ENCODE data around the gene CHRNE.

The CHRNE gene

DNA sequence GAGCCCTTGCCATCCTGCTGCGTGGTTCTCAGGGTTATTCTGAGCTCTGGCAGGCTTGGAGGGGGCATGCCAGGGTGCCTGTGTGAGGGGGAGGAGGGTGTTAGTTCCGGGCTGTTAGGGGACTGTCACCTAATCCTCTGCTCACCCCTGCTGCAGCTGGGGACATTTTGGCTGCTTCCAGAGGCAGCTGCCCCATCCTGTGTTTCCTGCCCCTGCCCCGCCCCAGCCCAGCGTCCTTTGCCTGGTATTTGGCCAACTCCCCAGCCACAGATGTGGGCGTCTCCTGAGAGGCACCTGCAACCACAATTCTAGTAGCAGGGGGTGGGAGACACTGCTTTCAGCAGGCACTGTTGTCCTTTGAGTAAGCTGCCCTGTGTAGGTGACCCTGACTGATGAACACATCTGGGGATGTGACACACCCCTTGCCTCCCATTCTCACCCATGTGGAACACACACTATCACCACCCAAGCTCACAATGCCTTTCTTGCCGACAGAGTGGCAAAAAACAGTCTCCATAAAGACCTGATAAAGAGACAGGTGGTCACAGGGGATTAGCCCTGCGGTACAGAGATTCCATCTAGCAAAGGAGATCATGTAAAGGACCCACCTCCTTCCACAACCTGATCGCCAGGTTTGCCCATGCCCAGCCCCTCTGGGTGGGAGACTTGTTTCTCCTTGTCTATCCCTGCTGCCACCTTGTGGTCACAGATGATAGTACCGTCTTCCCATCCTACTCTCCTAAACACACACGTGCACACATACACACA lies at the start of gene CHRNE:
CHRNE (minus strand) TSS at position 48 of the 768 bp plus-strand sequence; CDS start at position 13, 35 bp downstream.
- peak; percentile 79 for DNase-seq

DNA sequence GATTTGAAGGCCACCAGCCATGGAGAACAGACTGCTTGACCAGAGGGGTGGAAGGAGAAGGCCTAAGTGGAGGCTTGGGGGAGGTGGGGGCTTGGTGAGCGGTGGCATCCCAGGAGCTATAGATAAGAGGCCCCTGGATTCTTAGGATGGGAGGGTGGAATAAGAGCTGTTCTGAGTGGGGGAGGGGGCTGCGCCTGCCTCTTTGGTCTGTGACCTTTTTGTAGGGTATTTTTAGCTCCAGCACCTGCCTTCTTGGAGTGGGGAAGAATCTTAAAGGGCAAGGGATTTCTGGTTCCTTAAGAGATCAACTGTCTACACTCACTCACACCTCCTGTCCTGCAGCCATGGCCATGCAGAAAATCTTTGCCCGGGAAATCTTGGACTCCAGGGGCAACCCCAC lies 48.6 kb upstream of the CHRNE start:
- no peak for DNase-seq

DNA sequence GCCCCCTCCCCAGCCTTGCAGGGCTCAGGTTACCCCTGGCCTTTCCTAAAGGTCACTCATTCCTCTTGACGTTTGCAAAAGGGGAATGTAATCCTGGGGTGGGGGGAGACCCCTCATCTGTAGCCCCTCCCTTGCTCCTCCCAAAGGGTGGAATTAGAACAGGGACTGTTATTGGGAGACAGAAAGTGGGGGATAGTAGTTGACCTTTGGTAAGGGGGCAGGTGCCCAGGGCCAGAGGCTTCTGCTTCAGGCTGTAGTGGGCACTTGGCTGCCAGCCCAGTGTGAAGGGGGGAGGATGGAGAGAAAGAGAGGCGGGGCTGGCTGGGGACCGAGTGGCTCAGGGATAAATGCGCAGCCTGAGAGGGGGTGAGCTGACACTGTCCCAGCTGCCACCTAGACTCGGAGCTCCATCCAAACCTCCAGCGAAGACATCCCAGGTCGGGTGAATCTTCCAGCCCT lies 47.9 kb upstream of the CHRNE start, which contains the start of gene ENO3:
ENO3 (plus strand) TSS at position 374 of the 459 bp plus-strand sequence. CDS start 711 bp downstream, outside the sequence.
- DNase-seq, result no peak

DNA sequence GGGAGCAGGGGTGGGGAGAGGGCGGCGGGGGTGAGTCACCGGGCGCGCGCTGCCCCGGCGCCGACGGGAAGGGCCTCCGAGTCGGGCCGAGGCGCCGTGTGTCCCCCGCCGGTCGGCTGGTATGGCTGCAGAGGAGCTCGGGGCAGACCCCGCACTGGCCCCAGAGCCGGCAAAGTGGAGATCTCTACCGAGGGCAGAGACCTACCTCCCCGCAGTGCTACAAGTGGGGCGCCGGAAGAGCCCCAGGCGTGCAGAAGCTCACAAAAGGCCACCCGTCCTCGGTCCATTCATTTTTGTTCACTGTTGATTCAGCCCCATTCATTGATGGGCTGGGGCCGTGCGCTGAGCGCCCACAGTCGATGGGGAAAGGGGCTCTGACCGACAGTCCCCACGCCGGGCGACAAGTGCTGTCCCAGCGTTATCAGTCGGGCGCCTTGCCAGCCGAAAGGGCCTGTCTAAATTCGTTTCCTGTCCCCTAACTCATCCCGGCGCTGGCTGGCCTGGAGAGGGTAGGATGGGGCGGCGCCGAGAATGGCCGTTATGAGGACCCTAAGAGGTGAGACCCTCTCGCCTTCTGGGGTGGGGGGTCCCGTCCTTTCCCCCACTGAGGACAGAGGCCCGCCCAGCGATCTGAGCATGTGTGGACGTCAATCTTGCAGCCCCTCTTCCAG lies 47.3 kb upstream of the CHRNE start:
- peak; percentile 44 for DNase-seq

DNA sequence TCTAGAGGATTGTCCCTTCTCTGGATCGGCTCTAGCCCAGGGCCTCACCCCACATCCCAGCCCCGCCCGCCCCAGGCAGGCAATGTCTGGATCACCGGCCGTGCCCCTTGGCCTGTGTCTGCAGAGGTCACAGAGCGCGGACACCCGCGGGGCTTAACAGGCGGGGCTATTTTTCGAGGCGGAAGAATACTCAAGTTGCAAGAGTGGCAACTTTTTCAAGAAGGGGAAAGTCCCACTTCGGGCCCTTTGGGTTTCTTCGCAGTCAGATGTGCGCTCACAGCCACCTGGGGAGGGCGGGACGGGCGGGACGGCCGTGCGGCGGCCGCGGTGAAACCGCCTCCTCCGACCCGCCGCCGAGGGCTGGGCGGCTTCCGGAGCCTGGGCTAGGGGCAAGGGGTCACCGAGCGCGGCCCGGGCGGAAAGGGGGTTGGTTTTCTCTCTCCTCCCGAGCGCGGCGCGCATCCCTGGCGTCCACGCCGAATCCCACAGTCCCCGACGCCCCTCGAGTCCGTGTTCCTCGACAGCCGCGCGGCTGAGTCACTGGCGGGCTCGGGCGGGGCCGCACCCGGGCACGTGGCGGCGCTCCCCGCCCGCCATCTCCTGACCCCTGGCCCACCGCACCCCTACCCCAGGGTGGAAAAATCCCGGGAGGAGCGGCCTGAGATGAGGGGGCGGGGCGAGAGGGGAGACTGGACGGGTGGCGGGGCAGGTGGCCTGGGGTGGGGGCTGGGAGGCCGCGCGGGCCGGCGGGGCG lies 46.6 kb upstream of the CHRNE start:
- DNase-seq, result peak; percentile 89

DNA sequence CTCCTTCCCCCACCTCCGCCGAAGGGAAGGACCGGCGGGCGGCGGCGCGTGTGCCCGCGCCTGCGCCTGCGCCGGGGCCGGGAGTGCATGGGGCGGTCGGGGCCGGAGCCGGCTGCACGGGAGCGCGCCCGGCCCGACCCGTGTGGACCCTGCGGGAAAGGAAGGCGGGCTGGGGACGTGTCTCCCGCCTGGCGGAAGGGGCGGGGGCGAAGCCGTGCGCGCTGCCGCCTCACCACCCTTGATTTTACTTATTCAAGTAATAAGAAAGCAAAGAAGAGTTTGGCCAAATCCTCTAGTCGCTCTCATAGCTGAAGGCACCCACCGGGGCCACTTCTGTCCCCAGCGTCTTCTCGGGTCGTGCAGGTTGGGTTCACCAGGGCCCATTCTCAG lies 46.0 kb upstream of the CHRNE start:
- DNase-seq, result peak; percentile 85

DNA sequence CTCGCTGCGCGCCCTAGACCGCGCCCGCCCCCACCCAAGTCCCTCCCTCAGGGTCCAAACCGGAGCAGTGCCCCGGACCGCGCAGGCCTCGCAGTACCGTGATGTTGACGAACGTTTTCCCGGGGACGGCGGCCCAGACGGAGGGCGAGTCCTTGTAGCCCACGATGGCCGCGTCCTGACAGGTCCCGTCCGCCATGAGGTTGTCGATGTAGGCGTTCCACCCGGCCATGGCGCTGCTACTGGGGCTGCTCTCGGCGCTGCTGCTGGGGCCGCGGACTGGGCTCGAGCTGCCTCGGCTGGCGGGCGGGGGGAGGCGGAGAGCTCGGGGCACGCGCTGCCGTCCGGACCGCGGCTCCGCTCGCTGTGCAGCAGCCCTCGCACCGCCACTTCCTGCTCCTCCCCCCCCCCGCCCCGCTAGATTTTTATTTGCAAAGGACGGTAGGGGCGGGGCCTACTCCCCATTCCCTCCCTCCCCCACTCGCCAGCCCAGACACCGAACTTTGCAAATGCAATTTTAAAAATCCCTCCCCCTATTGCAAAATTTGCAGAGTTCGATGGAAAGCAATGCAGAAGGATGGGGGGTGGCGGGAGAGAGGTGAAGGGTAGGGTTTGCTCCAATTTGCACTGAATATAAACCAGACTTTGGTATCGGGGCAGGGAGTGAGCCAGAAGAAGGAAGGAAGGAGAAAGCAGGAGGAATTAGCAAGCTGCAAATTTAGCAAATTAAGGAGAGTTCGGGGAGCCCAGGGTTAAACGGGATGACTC lies 45.5 kb upstream of the CHRNE start, which contains the start of gene PFN1:
PFN1 (minus strand) TSS at position 365 of the 765 bp plus-strand sequence; CDS start at position 229, 136 bp downstream.
- DNase-seq, result peak; percentile 95

DNA sequence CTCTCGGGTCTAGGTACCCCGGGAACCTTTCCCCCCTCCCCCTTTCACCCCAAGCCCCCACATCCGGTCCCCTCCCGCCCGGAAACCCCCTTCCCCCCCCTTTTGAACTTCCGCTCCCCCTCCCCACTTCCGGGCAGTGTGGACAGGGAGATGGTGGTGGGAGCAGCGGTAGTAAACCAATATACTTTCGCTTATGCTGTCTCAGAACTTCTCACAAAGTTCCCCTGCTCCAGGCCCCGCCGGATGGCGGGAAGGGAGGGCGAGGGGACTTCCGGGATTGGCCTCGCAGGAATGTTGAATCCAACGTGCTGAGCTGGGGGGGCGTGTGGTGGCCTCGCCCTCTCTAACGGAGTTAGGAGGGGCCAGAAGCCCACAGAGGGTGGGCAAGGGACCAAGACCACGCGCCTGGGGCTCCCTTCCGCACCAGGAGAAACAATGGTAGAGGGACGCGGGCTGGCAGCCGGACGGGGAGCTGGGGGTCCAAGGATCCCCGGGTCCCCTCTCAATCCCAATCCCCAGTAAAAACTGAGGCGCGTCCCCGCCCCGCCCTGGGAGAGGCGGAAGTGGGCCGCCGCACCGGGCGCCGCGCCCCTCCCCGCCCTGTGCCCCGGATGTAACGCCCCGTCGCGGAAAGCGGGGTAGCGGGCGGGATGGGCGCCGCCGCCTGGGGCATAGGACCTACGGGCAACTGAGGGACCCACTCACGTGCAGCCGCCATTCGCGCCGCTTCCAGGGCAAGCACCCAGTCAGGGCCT lies 44.7 kb upstream of the CHRNE start:
- DNase-seq, result peak; percentile 83

DNA sequence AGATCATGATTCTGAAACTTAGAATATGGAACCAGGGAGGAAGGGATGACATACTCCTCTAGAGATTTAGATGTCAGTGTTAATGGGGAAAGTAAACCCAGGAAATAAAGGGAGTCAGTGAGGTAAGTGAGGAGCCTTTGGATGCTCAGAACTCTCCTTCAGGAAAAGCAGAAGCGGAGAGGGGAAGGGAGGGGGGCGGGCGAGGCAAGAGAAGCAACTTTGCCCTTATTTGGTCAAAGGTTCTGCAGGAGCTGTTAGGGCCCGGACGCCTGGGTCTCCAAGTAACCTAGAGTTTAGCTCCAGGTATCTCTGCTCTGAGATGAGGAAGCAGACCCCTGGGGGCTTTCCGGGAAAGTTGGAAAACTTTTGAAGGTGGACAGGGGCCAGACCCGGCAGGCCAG lies 44.1 kb upstream of the CHRNE start:
- DNase-seq, result no peak

DNA sequence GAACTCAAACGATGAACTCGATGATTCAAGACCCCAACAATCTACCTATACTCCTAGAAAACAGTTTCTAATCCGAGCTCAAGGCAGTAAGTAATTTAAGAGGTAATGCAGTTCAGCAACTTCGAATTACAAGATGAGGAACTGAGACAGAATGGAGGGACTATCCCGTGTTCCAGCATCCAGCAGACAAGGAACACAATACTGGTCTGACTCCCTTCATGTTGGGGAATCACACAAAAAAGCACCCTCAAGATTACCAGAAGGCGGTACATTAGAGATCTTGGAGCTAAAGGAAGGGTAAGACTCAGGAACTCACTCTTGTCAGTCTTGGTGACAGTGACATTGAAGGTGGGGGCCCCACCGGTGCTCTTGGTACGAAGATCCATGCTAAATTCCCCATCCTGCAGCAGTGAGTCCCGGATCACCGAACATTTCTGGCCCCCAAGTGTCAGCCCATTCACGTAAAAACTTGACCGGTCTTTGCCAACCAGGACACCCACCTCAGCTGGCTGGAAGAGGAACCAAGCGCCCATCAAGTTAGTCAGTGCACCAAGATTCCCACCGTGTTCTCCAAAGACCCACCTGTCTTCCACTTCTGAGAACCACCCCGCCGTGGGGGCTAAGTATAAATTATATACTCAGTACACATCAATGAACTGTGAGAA lies 43.5 kb upstream of the CHRNE start:
- DNase-seq, result peak; percentile 18

DNA sequence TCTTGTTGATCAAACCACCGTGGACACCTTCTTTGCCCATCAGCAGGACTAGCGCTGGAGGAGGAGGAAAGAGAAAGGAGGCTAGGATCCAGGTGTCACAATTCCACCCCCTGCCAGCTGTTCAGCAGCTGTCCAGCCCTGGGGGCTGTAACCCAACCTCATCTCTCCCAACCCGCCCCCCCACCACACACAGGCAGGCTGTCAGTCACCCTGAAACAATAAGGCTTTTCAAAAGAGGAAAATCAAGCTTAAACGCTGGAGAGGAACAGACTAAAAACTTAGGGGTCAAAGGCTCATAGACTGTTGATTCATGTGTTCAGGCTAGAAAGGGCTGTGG lies 43.0 kb upstream of the CHRNE start:
- DNase-seq, result no peak

DNA sequence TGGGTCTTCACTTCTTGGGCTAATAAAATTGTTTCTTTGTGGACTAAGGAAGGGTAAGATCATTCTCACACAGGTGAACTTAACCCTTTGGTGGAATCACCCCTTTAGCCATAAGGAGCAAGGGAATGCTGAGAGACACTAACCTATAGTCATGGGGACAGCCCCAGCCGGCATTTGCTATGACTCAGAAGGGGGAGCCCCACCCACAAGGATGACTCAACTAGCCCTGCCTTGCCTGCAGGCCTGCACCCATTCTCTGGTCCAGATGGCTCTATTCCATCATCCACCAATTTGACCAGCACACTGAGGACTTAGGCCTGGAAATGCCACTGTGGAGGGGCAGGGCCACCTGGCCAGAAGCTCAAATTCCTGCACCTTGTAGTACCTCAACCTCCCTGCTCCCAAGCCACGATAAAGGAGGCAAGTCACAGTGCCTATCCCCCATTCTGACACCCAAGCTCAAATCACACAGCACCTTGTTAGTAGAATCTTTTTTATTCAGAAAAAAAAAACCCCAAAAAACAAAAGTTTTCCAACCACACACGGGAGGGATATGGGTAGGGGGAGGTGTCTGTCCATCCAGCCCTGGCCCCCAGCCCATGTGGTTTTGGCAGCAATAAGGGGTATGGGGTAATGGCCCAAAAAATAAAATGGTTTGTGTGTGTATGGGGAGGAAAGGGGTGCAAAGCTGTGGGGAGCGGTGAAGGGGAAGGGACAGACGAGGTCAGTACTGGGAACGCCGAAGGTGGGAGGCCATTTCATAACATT lies 42.5 kb upstream of the CHRNE start:
- peak; percentile 93 for DNase-seq

DNA sequence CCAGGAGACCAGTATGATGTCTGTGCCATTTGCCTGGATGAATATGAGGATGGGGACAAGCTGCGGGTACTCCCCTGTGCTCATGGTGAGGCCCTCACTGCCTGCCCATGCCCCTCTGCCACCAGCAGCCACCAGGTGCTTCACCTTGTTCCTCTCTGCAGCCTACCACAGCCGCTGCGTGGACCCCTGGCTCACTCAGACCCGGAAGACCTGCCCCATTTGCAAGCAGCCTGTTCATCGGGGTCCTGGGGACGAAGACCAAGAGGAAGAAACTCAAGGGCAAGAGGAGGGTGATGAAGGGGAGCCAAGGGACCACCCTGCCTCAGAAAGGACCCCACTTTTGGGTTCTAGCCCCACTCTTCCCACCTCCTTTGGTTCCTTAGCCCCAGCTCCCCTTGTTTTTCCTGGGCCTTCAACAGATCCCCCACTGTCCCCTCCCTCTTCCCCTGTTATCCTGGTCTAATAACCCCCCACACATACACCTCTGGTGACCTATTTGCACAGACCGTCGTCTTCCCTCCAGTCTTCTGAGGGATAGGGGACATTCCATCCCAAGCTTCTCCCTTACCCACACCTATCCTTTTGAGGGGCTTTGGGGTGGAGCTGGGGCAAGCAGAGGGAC lies 41.8 kb upstream of the CHRNE start:
- peak; percentile 43 for DNase-seq

DNA sequence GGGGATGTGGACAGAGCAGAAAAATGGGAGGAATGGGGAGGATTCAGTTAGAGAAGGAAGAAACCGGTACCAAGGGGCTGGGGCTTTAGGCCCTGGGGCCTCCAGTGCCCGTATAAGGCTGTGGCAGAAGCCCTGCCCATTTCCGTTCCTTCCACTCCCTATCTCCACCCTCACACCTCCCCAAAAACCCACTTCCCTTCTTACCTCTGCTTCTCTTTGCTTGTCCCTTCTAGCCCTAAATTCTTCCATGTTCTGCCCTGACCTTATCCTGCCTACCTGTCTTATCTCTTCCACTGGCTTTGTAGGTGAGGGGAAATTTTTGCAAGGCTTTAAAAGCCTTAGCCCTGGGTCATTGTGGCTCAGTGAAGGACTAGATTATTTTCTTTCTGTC lies 41.3 kb upstream of the CHRNE start:
- DNase-seq, result peak; percentile 85

DNA sequence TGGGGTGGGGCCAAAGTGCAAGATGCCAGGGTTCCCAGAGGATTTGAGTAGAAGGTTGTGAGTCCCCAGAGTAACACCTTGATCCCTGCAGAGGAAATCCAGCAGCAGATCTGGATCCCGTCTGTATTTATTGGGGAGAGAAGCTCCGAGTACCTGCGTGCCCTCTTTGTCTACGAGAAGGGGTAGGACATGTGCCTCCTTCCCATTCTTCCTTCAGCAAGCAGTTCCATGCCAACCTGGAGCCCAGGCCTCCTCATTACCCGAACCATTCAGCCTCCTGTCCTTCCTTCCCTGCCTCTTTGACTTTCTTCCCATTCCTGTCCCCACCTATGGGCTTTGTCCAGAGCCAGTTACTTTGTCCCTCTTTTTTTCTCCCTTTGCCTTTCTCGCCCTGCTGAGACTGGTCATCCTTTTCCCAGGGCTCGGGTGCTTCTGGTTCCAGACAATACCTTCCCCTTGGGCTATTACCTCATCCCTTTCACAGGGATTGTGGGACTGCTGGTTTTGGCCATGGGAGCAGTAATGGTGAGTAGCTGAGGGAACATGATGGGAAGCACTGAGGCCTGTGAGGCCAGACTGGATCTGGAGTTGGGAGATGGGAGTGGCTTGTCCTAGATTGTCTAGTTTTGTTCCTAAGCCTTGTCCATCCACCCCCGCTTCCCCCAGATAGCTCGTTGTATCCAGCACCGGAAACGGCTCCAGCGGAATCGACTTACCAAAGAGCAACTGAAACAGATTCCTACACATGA lies 40.0 kb upstream of the CHRNE start:
- no peak for DNase-seq

DNA sequence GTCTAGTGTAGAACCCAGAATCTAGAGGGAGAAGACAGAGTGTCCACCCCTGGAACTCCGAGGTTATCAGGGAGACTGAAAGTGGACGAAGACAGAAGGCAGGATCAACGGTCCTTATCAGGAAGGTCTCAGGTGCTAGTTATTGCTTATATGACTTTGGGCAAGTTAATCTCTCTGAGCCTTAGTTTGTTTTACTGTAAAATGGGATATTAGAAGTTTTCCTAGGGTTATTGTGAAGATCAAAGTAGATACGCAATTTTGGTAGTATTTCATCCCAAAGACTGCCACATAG lies 38.4 kb upstream of the CHRNE start:
- DNase-seq, result no peak

DNA sequence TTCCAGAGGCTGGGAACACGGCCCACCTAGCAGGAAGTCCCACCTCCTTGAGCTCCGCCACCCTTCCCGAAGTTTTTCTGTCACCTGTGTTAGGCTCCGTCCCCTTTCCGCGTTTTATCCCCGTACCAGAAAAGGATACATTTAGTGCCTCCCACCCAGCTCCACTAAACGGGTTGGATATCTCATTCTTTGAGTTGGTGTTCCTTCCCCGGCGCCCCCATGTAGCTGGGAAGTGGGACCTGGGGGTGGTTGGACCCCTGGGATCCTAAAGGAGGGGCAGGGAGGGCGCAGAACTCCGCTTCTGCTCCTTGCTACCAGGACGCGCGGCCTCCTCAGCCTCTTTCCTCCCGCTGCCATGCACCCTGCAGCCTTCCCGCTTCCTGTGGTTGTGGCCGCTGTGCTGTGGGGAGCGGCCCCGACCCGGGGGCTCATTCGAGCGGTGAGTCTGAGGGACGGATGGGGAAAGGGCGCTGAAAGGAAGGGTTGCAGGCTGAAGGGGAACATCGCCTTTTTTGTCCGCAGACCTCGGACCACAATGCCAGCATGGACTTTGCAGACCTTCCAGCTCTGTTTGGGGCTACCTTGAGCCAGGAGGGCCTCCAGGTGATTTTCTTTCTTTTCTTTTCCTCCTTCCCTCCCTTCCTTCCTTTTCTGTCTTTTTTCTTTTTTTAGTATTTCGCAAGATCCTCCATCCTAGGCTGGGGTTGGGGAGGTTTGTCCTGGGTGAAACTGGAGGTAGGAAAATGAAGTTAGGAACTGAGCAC lies 37.8 kb upstream of the CHRNE start:
- peak; percentile 62 for DNase-seq

DNA sequence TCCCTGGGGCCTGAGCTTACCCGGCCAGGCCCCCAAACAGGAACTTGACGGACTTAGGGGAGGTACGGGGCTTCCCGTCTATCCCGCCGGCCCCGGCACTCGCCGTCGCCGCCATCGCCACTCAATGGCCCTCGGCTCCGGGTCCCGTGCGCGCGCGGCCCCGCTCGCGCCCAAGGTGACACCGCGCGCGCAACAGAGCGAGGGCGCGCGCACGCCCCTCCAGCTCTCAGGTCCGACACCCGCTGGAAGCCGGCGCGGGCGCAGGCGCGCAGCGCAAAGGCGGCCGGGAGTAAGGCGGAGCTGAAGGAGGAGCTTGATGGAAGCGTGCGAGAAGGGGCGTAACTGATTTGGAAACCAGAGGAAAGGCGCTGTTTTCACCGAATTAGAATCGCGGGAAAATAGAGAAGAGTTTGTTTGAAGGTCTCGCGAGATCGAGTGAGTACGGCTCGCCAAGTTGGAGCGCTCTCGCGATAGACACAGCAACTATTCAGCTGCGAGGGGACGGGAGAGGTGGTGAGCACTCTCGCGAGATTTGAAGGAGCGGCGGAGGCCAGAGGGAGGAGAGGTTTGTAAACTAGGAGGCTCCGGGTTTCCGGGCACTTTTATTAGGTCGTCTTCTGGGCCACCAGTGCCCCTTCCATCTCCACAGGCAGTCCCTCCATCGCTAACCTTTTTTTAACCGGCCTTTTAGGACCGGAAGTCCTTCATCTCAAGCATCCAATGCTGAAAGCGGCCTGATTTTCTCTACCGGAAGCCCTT lies 37.1 kb upstream of the CHRNE start, which contains the start of the genes RNF167 and SLC25A11:
RNF167 (plus strand) TSS at position 473 of the 759 bp plus-strand sequence. CDS start 642 bp downstream, outside the sequence.
SLC25A11 (minus strand) TSS at position 251 of the 759 bp plus-strand sequence; CDS start at position 115, 136 bp downstream.
- DNase-seq, result peak; percentile 99

Data from activated CD4-positive, alpha-beta T cell treated with anti-CD3 and anti-CD28 coated beads, Interleukin-2, amount 50 U/mL, for 16 hours (primary cell).